Astrocyte (in vitro differentiated cells and primary cell): ENCODE results near the gene SLC25A42. TPM values are rescaled to one million over a fixed set of nuclear protein-coding genes. Genes with fewer than 3 reads are reported as not detected.
"Not testable (repeated sequence)": the region's sequence is repeated elsewhere in the genome, so short reads cannot be mapped to it uniquely, and the experiment has no call there.

Experiments used
- DNase-seq: peaks from one replicate; pipeline ENCODE4 v3.0.0-alpha.2; 2010; ENCODE audit warnings: low read depth
- FAIRE-seq: peaks from 2 replicates; lab custom pipeline; 2011; peaks lifted over from hg19 to GRCh38; lab: Jason Lieb, UNC
- H2AFZ ChIP-seq: 2 replicates; pipeline ENCODE4 v1.6.0; 2012; ENCODE audit warnings: low read depth, low read length, inconsistent platforms
- H3K27ac ChIP-seq: 2 replicates; pipeline ENCODE4 v1.5.1; 2011; ENCODE audit warnings: low read depth, low read length, inconsistent platforms
- H3K27me3 ChIP-seq: 2 replicates; pipeline ENCODE4 v1.6.0; 2011; ENCODE audit warnings: low read length, inconsistent platforms; ENCODE audit not compliant: insufficient read depth
- H3K36me3 ChIP-seq: 2 replicates; pipeline ENCODE4 v1.5.1; 2011; ENCODE audit warnings: low read length, inconsistent platforms; ENCODE audit not compliant: insufficient read depth
- H3K4me1 ChIP-seq: 2 replicates; pipeline ENCODE4 v1.5.1; 2011; ENCODE audit warnings: low read length, inconsistent platforms; ENCODE audit not compliant: insufficient read depth
- H3K4me2 ChIP-seq: 2 replicates; pipeline ENCODE4 v1.6.0; 2012; ENCODE audit warnings: low read length, inconsistent platforms
- H3K4me3 ChIP-seq: 2 replicates; pipeline ENCODE4 v1.5.1; 2011; ENCODE audit warnings: low read depth, mild to moderate bottlenecking, low read length, inconsistent platforms; ENCODE audit not compliant: insufficient read depth
- H3K79me2 ChIP-seq: 2 replicates; pipeline ENCODE4 v1.6.0; 2012; ENCODE audit warnings: mild to moderate bottlenecking, low read length, inconsistent platforms; ENCODE audit not compliant: insufficient read depth
- H3K9ac ChIP-seq: 2 replicates; pipeline ENCODE4 v1.6.0; 2012; ENCODE audit warnings: mild to moderate bottlenecking, low read length, inconsistent platforms
- H3K9me3 ChIP-seq: 2 replicates; pipeline ENCODE4 v1.5.1; 2012; ENCODE audit warnings: low read depth, mild to moderate bottlenecking, low read length, inconsistent platforms; ENCODE audit not compliant: insufficient read depth
- H4K20me1 ChIP-seq: 2 replicates; pipeline ENCODE4 v1.6.0; 2012; ENCODE audit warnings: low read length, inconsistent platforms; ENCODE audit not compliant: insufficient read depth
- H3K27ac Mint-ChIP-seq: one replicate; pipeline ENCODE4 v1.8.0; 2021; ENCODE audit warnings: mild to moderate bottlenecking, mixed read lengths; ENCODE audit not compliant: unreplicated experiment
- H3K27me3 Mint-ChIP-seq: one replicate; pipeline ENCODE4 v1.8.0; 2021; ENCODE audit warnings: low read depth, mixed read lengths; ENCODE audit not compliant: unreplicated experiment
- H3K36me3 Mint-ChIP-seq: one replicate; pipeline ENCODE4 v1.8.0; 2021; ENCODE audit warnings: low read depth, mixed read lengths; ENCODE audit not compliant: unreplicated experiment
- H3K4me1 Mint-ChIP-seq: one replicate; pipeline ENCODE4 v1.8.0; 2021; ENCODE audit warnings: low read depth, mixed read lengths; ENCODE audit not compliant: unreplicated experiment
- H3K4me3 Mint-ChIP-seq: one replicate; pipeline ENCODE4 v1.8.0; 2021; ENCODE audit warnings: mild to moderate bottlenecking, moderate library complexity, mixed read lengths; ENCODE audit not compliant: unreplicated experiment
- H3K9me3 Mint-ChIP-seq: one replicate; pipeline ENCODE4 v1.8.0; 2021; ENCODE audit warnings: mild to moderate bottlenecking, mixed read lengths; ENCODE audit not compliant: unreplicated experiment
- CTCF ChIP-seq: IDR thresholded peaks from 2 replicates; pipeline ENCODE4 v1.5.1; 2011; ENCODE audit warnings: low read depth, mild to moderate bottlenecking, inconsistent platforms, low read length, moderate library complexity; ENCODE audit not compliant: insufficient read depth
- EZH2 ChIP-seq: IDR thresholded peaks from 2 replicates; pipeline ENCODE4 v1.6.1; 2012; ENCODE audit warnings: mild to moderate bottlenecking, low read length, inconsistent platforms; ENCODE audit not compliant: insufficient read depth
- total RNA-seq: library from RNA; stranded (reverse); gene quantifications from 2 replicates; pipeline ENCODE4 v1.2.1, GENCODE V29; 2021

SLC25A42 gene
- total RNA-seq, 1 donor from 2014 or later, result 7.6 TPM

GRCh38 chr19:19147344-19147743 lies 83.5 kb downstream of the SLC25A42 start:
- no peak overlapping the region for H3K9ac ChIP-seq
- DNase-seq (no peak), FAIRE-seq (no peak)
- Mint-ChIP-seq H3K4me1 (no peaks in the 10 kb centered on the region), H3K36me3 (peaks cover 8% of the 10 kb centered on the region), H3K27me3 (no peaks in the 10 kb centered on the region), H3K27ac (no peak overlapping the region), H3K4me3 (no peak overlapping the region), H3K9me3 (no peaks in the 10 kb centered on the region)
- no peak overlapping the region for H2AFZ ChIP-seq
- no peaks in the 10 kb centered on the region for H3K27me3 ChIP-seq
- H3K27ac ChIP-seq, result no peak overlapping the region
- no peaks in the 10 kb centered on the region for H4K20me1 ChIP-seq
- no peaks in the 10 kb centered on the region for H3K4me1 ChIP-seq
- H3K9me3 ChIP-seq, result no peaks in the 10 kb centered on the region
- no peaks in the 10 kb centered on the region for H3K79me2 ChIP-seq
- no peak for TF ChIP-seq CTCF
- no peak for TF ChIP-seq EZH2
- no peaks in the 10 kb centered on the region for H3K36me3 ChIP-seq
- no peak overlapping the region for H3K4me2 ChIP-seq
- H3K4me3 ChIP-seq, result no peak overlapping the region

- not testable (repeated sequence) for H3K4me3 Mint-ChIP-seq, H3K4me1 Mint-ChIP-seq, H3K27ac ChIP-seq, H3K9ac ChIP-seq, FAIRE-seq, H3K4me2 ChIP-seq, H3K27ac Mint-ChIP-seq, H3K36me3 ChIP-seq, H4K20me1 ChIP-seq, H3K36me3 Mint-ChIP-seq, H3K27me3 ChIP-seq, H3K9me3 Mint-ChIP-seq, H3K4me1 ChIP-seq, H2AFZ ChIP-seq, H3K79me2 ChIP-seq, H3K9me3 ChIP-seq, H3K27me3 Mint-ChIP-seq, DNase-seq, H3K4me3 ChIP-seq
Observed at GRCh38 chr19:19148504-19148903, 84.7 kb downstream of the SLC25A42 start.

- Mint-ChIP-seq H3K4me1 (no peaks in the 10 kb centered on the region), H3K27me3 (peaks cover 1% of the 10 kb centered on the region), H3K4me3 (no peak overlapping the region), H3K36me3 (peaks cover 8% of the 10 kb centered on the region), H3K27ac (no peak overlapping the region), H3K9me3 (no peaks in the 10 kb centered on the region)
- H2AFZ ChIP-seq, result no peak overlapping the region
- no peak for FAIRE-seq
- no peak for DNase-seq
- no peak overlapping the region for H3K4me2 ChIP-seq
- H3K79me2 ChIP-seq, result no peaks in the 10 kb centered on the region
- H3K9me3 ChIP-seq, result no peaks in the 10 kb centered on the region
- no peaks in the 10 kb centered on the region for H3K4me1 ChIP-seq
- H4K20me1 ChIP-seq, result no peaks in the 10 kb centered on the region
- TF ChIP-seq EZH2 (no peak), CTCF (no peak)
- no peak overlapping the region for H3K4me3 ChIP-seq
- no peaks in the 10 kb centered on the region for H3K27me3 ChIP-seq
- no peak overlapping the region for H3K9ac ChIP-seq
- H3K36me3 ChIP-seq, result no peaks in the 10 kb centered on the region
- no peak overlapping the region for H3K27ac ChIP-seq
Observed at GRCh38 chr19:19149435-19149834, 85.6 kb downstream of the SLC25A42 start.
